Thyroid gland (tissue), 4 donors: Measurements from ENCODE around the gene DCUN1D4.

Experiments used
- POLR2A ChIP-seq, 2 donors: fragments of 450-650 bp; IDR thresholded peaks; one replicate each; pipeline ENCODE4 v1.6.1; 2017; ENCODE audit warnings: antibody characterized with exemption in 2 of 2, mild to moderate bottlenecking in 2 of 2, moderate library complexity in 1 of 2
- TF ChIP-seq, protein P1 (sequence below), 6 experiments: fragments of 200-600 bp in 3 of 6; fragments of 450-650 bp in 3 of 6; sonication (generic) in 3 of 6; IDR thresholded peaks; one replicate each; pipeline ENCODE4 v1.5.1; 2016 to 2019; ENCODE audit warnings: antibody characterized with exemption in 6 of 6, mild to moderate bottlenecking in 2 of 6, inconsistent platforms in 1 of 6, moderate library complexity in 1 of 6

- TF ChIP-seq, protein P1, sequence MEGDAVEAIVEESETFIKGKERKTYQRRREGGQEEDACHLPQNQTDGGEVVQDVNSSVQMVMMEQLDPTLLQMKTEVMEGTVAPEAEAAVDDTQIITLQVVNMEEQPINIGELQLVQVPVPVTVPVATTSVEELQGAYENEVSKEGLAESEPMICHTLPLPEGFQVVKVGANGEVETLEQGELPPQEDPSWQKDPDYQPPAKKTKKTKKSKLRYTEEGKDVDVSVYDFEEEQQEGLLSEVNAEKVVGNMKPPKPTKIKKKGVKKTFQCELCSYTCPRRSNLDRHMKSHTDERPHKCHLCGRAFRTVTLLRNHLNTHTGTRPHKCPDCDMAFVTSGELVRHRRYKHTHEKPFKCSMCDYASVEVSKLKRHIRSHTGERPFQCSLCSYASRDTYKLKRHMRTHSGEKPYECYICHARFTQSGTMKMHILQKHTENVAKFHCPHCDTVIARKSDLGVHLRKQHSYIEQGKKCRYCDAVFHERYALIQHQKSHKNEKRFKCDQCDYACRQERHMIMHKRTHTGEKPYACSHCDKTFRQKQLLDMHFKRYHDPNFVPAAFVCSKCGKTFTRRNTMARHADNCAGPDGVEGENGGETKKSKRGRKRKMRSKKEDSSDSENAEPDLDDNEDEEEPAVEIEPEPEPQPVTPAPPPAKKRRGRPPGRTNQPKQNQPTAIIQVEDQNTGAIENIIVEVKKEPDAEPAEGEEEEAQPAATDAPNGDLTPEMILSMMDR (IDR thresholded peaks at IDR 0.05): no peak
- no peak for TF ChIP-seq POLR2A (IDR thresholded peaks at IDR 0.05)
Measured at GRCh38 chr4:51890760-51891159, 47.8 kb downstream of the DCUN1D4 start.
